ENCODE data around the gene FUT8.

FUT8 gene

GRCh38 chr14:65554837-65555236, 142.3 kb downstream of the FUT8 start:
- no peak for DNase-seq (ENCODE audit: low read depth in 3 of 3)

- no peak for DNase-seq (ENCODE audit: low read depth in 3 of 3)
Observed at GRCh38 chr14:65555358-65555757, 142.8 kb downstream of the FUT8 start.

GRCh38 chr14:65558363-65558762, 145.8 kb downstream of the FUT8 start:
- no peak for DNase-seq (ENCODE audit: low read depth in 3 of 3)

- DNase-seq (ENCODE audit: low read depth in 3 of 3), result no peak
Observed at GRCh38 chr14:65560340-65561027, 148.0 kb downstream of the FUT8 start.

GRCh38 chr14:65564370-65564769, 151.8 kb downstream of the FUT8 start:
- DNase-seq (ENCODE audit: low read depth in 3 of 3), result no peak

- DNase-seq (ENCODE audit: low read depth in 3 of 3), result no peak
Observed at GRCh38 chr14:65565948-65566347, 153.4 kb downstream of the FUT8 start.

GRCh38 chr14:65566820-65567522, 154.4 kb downstream of the FUT8 start:
- no peak for DNase-seq (ENCODE audit: low read depth in 3 of 3)

- DNase-seq (ENCODE audit: low read depth in 3 of 3), result no peak
Observed at GRCh38 chr14:65574611-65575010, 162.1 kb downstream of the FUT8 start.

- no peak for DNase-seq (ENCODE audit: low read depth in 3 of 3)
Observed at GRCh38 chr14:65575389-65575788, 162.9 kb downstream of the FUT8 start.

GRCh38 chr14:65580973-65581372, 168.4 kb downstream of the FUT8 start:
- no peak for DNase-seq (ENCODE audit: low read depth in 3 of 3)

GRCh38 chr14:65581378-65581777, 168.8 kb downstream of the FUT8 start:
- DNase-seq (ENCODE audit: low read depth in 3 of 3), result no peak

- no peak for DNase-seq (ENCODE audit: low read depth in 3 of 3)
Observed at GRCh38 chr14:65581799-65582198, 169.3 kb downstream of the FUT8 start.

GRCh38 chr14:65585216-65585615, 172.7 kb downstream of the FUT8 start:
- DNase-seq (ENCODE audit: low read depth in 3 of 3), result no peak

- DNase-seq (ENCODE audit: low read depth in 3 of 3), result no peak
Observed at GRCh38 chr14:65588426-65589140, 176.1 kb downstream of the FUT8 start.

- DNase-seq (ENCODE audit: low read depth in 3 of 3), result no peak
Observed at GRCh38 chr14:65594153-65594881, 181.8 kb downstream of the FUT8 start.

GRCh38 chr14:65594882-65595237, 182.3 kb downstream of the FUT8 start:
- no peak for DNase-seq (ENCODE audit: low read depth in 3 of 3)

- no peak for DNase-seq (ENCODE audit: low read depth in 3 of 3)
Observed at GRCh38 chr14:65599375-65599774, 186.8 kb downstream of the FUT8 start.

- DNase-seq (ENCODE audit: low read depth in 3 of 3), result no peak
Observed at GRCh38 chr14:65600742-65601141, 188.2 kb downstream of the FUT8 start.

GRCh38 chr14:65604535-65604934, 192.0 kb downstream of the FUT8 start:
- no peak for DNase-seq (ENCODE audit: low read depth in 3 of 3)

GRCh38 chr14:65604936-65605335, 192.4 kb downstream of the FUT8 start:
- DNase-seq (ENCODE audit: low read depth in 3 of 3), result no peak

GRCh38 chr14:65606460-65606859, 193.9 kb downstream of the FUT8 start:
- no peak for DNase-seq (ENCODE audit: low read depth in 3 of 3)

- no peak for DNase-seq (ENCODE audit: low read depth in 3 of 3)
Observed at GRCh38 chr14:65613131-65613650, 200.7 kb downstream of the FUT8 start.
